Esophagus squamous epithelium (tissue), 5 donors: ENCODE data around the gene TCAP. TPM values are rescaled to one million over a fixed set of nuclear protein-coding genes. Genes with fewer than 3 reads are reported as not detected.

Source experiments
- DNase-seq: peaks from one replicate; lab custom pipeline; 2025; lab: John Stamatoyannopoulos, UW
- H3K27ac ChIP-seq, 4 donors: fragments of 200-600 bp; sonication (generic); one replicate each; pipeline ENCODE4 v1.5.1; 2016 to 2019; ENCODE audit warnings: mild to moderate bottlenecking in 1 of 4
- H3K27me3 ChIP-seq, 4 donors: fragments of 200-600 bp; sonication (generic); 1 replicate in 3 of 4; 2 replicates in 1 of 4; pipeline versions ENCODE4 v1.5.1 to v1.6.0; 2017 to 2021; ENCODE audit warnings: antibody characterized with exemption in 1 of 4
- H3K36me3 ChIP-seq, 3 donors: fragments of 200-600 bp; sonication (generic); one replicate each; pipeline ENCODE4 v1.5.1; 2016 to 2019
- H3K4me1 ChIP-seq, 3 donors: fragments of 200-600 bp; sonication (generic); one replicate each; pipeline ENCODE4 v1.5.1; 2017 to 2019
- H3K4me3 ChIP-seq, 4 donors: fragments of 200-600 bp; sonication (generic); 1 replicate in 3 of 4; 2 replicates in 1 of 4; pipeline ENCODE4 v1.5.1; 2016 to 2019; ENCODE audit warnings: mild to moderate bottlenecking in 2 of 4, moderate library complexity in 1 of 4
- H3K9me3 ChIP-seq, 3 donors: fragments of 200-600 bp; sonication (generic); one replicate each; pipeline ENCODE4 v1.5.1; 2016 to 2019
- POLR2A ChIP-seq, 4 donors: fragments of 450-650 bp; IDR thresholded peaks; one replicate each; pipeline ENCODE4 v1.6.1; 2017; ENCODE audit warnings: antibody characterized with exemption in 4 of 4, mild to moderate bottlenecking in 4 of 4, moderate library complexity in 3 of 4
- WGBS, 2 donors: methylation state at CpG; one replicate each; pipeline ENCODE4 v1.1.5; 2018; 5-methylcytosine and 5-hydroxymethylcytosine counted together
- intact Hi-C: fragments of 100-400 bp; cut with DNase I; formaldehyde crosslinking; loops from one replicate; pipeline ENCODE4 v1.15.0; 2022
- total RNA-seq, 4 donors: library from RNA; depleted of rRNA; stranded (reverse); fragments of >200 nt; gene quantifications; one replicate each; pipeline ENCODE4 v1.1.0, GENCODE V29; 2016
- TF ChIP-seq, protein P1 (sequence below), 6 experiments: fragments of 450-650 bp in 4 of 6; fragments of 200-600 bp in 2 of 6; sonication (generic) in 2 of 6; IDR thresholded peaks; one replicate each; pipeline ENCODE4 v1.5.1; 2016 to 2019; ENCODE audit warnings: antibody characterized with exemption in 6 of 6, mild to moderate bottlenecking in 4 of 6, moderate library complexity in 4 of 6
- donor health status: DM: yes; HTN: yes; CAD: no.

Gene TCAP
- total RNA-seq, 4 donors from 2014 or later, result 0.11 to 0.57 (median 0.29) TPM

DNA sequence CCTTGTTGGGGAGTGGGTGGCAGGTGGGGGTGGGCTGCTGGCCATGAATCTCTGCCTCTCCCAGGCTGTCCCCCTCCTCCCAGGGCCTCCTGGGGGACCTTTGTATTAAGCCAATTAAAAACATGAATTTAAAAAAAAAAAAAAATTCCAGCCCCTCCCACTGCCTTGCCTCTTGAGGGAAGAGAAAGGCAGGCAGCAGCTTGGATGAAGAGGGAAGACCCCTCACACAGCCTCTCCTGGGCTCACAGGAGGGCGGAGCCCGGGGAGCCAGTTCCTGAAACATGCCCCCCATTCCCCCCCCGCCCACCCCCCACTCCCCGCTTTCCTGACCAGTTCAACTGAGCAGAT, 1.8 kb upstream of the TCAP start:
- no peak for DNase-seq
- Histone ChIP-seq H3K27me3 (peaks cover 0 to 33% (median 0%) of the 10 kb centered on the region in 4 donors), H3K4me3 (no peak overlapping the region), H3K27ac (peak overlapping the region in 3 of 4 donors; percentile 64 to 83 (median 75)), H3K9me3 (no peaks in the 10 kb centered on the region), H3K36me3 (peaks cover 5 to 49% (median 13%) of the 10 kb centered on the region in 3 donors), H3K4me1 (peaks cover 39 to 100% (median 63%) of the 10 kb centered on the region in 3 donors)
- no peak for TF ChIP-seq POLR2A (IDR thresholded peaks at IDR 0.05)
- TF ChIP-seq, protein P1, sequence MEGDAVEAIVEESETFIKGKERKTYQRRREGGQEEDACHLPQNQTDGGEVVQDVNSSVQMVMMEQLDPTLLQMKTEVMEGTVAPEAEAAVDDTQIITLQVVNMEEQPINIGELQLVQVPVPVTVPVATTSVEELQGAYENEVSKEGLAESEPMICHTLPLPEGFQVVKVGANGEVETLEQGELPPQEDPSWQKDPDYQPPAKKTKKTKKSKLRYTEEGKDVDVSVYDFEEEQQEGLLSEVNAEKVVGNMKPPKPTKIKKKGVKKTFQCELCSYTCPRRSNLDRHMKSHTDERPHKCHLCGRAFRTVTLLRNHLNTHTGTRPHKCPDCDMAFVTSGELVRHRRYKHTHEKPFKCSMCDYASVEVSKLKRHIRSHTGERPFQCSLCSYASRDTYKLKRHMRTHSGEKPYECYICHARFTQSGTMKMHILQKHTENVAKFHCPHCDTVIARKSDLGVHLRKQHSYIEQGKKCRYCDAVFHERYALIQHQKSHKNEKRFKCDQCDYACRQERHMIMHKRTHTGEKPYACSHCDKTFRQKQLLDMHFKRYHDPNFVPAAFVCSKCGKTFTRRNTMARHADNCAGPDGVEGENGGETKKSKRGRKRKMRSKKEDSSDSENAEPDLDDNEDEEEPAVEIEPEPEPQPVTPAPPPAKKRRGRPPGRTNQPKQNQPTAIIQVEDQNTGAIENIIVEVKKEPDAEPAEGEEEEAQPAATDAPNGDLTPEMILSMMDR (IDR thresholded peaks at IDR 0.05), result no peak
- intact Hi-C loops, result no loop called here
- whole genome bisulfite sequencing, 2 donors, result 75% methylated on average over 4 of the region's 4 CpGs; no CpG with 5 or more reads in 1 of the 2 donors

DNA sequence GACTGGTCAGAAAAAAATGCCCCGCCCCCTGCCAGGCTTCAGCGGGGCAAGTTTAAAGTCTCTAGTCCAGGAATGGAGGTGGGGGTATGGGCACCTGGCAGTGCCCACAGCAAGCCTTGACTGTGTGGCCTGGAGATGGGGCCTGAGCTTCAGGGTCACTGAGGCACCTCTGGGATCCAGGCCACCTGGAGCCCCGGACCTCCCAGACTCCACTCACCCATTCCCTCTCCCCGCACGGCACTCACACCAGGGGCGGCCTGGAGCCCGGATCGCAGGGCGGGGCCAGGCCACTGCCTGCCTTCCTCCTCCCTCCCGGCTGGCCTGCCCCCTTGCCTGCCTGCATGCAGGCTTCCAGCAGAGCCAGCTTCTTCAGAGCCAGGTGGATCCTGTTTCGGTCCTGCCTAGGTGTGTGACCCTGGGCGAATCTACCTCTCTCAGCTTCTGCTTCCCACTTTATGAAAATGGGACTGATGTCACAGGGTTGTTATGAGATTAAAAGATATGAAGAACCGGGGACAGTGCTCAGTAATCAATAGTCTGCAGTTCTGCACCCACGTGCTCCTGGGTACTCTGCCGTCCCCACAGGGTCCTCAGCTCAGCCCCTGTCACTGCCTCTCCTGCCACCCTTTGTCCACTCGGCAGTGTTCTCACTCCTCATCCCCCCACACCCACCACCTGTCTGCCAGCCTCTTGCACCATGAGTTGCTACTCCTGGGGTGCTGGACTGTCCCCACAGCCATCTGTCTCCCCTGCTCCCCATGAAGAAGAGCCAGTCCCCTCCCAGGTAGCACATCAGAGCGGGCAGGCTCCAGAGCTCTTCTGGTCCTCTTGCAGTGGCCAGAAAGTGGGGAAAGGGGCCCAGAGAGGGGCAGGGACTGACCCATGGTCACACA, 1.2 kb upstream of the TCAP start:
- WGBS, 2 donors, result 65 to 66% methylated on average over 4 to 9 of the region's 17 CpGs
- DNase-seq, result no peak

DNA sequence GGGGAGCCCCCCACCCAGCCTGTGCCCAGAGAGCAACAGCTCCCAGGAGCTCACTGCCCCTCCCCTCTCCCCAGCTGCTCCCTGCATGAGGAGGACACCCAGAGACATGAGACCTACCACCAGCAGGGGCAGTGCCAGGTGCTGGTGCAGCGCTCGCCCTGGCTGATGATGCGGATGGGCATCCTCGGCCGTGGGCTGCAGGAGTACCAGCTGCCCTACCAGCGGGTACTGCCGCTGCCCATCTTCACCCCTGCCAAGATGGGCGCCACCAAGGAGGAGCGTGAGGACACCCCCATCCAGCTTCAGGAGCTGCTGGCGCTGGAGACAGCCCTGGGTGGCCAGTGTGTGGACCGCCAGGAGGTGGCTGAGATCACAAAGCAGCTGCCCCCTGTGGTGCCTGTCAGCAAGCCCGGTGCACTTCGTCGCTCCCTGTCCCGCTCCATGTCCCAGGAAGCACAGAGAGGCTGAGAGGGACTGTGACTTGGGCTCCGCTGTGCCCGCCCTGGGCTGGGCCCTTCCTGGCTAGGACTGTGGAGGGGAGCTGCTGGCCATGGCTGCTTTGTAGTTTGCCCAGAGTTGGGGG, 584 bp downstream of the TCAP start:
- Histone ChIP-seq H3K27me3 (peaks cover 0 to 58% (median 3%) of the 10 kb centered on the region in 4 donors), H3K27ac (peak overlapping the region in 3 of 4 donors; percentile 1 to 66 (median 65)), H3K9me3 (no peaks in the 10 kb centered on the region), H3K4me3 (no peak overlapping the region), H3K4me1 (peaks cover 39 to 85% (median 54%) of the 10 kb centered on the region in 3 donors), H3K36me3 (peaks cover 0 to 25% (median 5%) of the 10 kb centered on the region in 3 donors)
- intact Hi-C loops, result no loop called here
- no CpG with 5 or more reads among the region's 17 CpGs for WGBS, 2 donors
- TF ChIP-seq POLR2A (IDR thresholded peaks at IDR 0.05), result no peak
- TF ChIP-seq, protein P1 (IDR thresholded peaks at IDR 0.05), result peak in 2 of 6 experiments; percentile 10 to 15
- DNase-seq, result no peak

More for the DNA sequence above, 1.2 kb upstream of the TCAP start:
- H3K27me3 ChIP-seq, result peaks cover 0 to 40% (median 1%) of the 10 kb centered on the region in 4 donors
- H3K4me1 ChIP-seq, result peaks cover 42 to 100% (median 61%) of the 10 kb centered on the region in 3 donors
- intact Hi-C loops, result no loop called here
- H3K4me3 ChIP-seq, result no peak overlapping the region
- no peaks in the 10 kb centered on the region for H3K9me3 ChIP-seq
- peak overlapping the region in 3 of 4 donors; percentile 24 to 75 (median 64) for H3K27ac ChIP-seq
- peaks cover 0 to 43% (median 13%) of the 10 kb centered on the region in 3 donors for H3K36me3 ChIP-seq
- TF ChIP-seq POLR2A (IDR thresholded peaks at IDR 0.05), result no peak
- TF ChIP-seq, protein P1 (IDR thresholded peaks at IDR 0.05), result no peak

DNA sequence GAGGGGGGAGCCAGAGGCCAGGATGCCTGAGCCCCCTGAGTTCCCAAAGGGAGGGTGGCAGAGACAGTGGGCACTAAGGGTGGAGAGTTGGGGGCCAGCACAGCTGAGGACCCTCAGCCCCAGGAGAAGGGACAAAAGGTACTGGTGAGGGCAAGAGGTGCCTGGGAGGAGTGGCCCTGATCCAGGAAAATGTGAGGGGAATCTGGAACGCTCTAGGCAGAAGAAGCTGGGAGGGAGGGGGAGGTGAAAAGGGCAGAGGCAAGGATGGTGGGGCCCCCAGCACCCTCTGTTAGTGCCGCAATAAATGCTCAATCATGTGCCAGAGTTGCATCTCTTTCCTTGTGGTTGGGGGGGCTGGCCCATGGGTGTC, 1.1 kb downstream of the TCAP start:
- DNase-seq, result no peak
- no peaks in the 10 kb centered on the region for H3K9me3 ChIP-seq
- H3K36me3 ChIP-seq, result peaks cover 0 to 20% (median 0%) of the 10 kb centered on the region in 3 donors
- H3K27me3 ChIP-seq, result peaks cover 0 to 62% (median 3%) of the 10 kb centered on the region in 4 donors
- peak overlapping the region in 3 of 4 donors; percentile 1 to 66 (median 65) for H3K27ac ChIP-seq
- H3K4me3 ChIP-seq, result no peak overlapping the region
- WGBS, 2 donors, result 40 to 42% methylated on average over 2 of the region's 2 CpGs
- TF ChIP-seq, protein P1 (IDR thresholded peaks at IDR 0.05), result no peak
- no peak for TF ChIP-seq POLR2A (IDR thresholded peaks at IDR 0.05)
- intact Hi-C loops, result no loop called here
- peaks cover 39 to 85% (median 50%) of the 10 kb centered on the region in 3 donors for H3K4me1 ChIP-seq
